GM19438 (cell line): ENCODE measurements around the gene CBLB.
A peak's percentile ranks its signal among the peaks of the same experiment; 100 is the strongest.

ENCODE experiments used
- ATAC-seq: cut with Tn5 transposase; IDR thresholded peaks from one replicate; pipeline ENCODE4 v1.9.1; 2021; ENCODE audit warnings: low read depth; ENCODE audit not compliant: unreplicated experiment

The CBLB gene

GRCh38 chr3:105847865-105848264 lies 20.9 kb downstream of the CBLB start:
- no peak for ATAC-seq

GRCh38 chr3:105847452-105847851 lies 21.4 kb downstream of the CBLB start:
- ATAC-seq = no peak

GRCh38 chr3:105846809-105847208 lies 22.0 kb downstream of the CBLB start:
- no peak for ATAC-seq

GRCh38 chr3:105845488-105845887 lies 23.3 kb downstream of the CBLB start:
- ATAC-seq = no peak

GRCh38 chr3:105844704-105845103 lies 24.1 kb downstream of the CBLB start:
- no peak for ATAC-seq

GRCh38 chr3:105843994-105844393 lies 24.8 kb downstream of the CBLB start:
- ATAC-seq = no peak

GRCh38 chr3:105842943-105843342 lies 25.9 kb downstream of the CBLB start:
- ATAC-seq = no peak

- ATAC-seq = no peak
Observed at GRCh38 chr3:105842449-105842848, 26.4 kb downstream of the CBLB start.

- no peak for ATAC-seq
Observed at GRCh38 chr3:105837947-105838346, 30.9 kb downstream of the CBLB start.

- ATAC-seq = peak; percentile 99
Observed at GRCh38 chr3:105837143-105837740, 31.6 kb downstream of the CBLB start.

GRCh38 chr3:105836533-105836932 lies 32.3 kb downstream of the CBLB start:
- peak; percentile 44 for ATAC-seq

- no peak for ATAC-seq
Observed at GRCh38 chr3:105835606-105836005, 33.2 kb downstream of the CBLB start.

- ATAC-seq = no peak
Observed at GRCh38 chr3:105834768-105835167, 34.0 kb downstream of the CBLB start.

- ATAC-seq = no peak
Observed at GRCh38 chr3:105832644-105833043, 36.2 kb downstream of the CBLB start.

GRCh38 chr3:105830836-105831235 lies 38.0 kb downstream of the CBLB start:
- no peak for ATAC-seq

- ATAC-seq = no peak
Observed at GRCh38 chr3:105829871-105830622, 38.8 kb downstream of the CBLB start.

- ATAC-seq = no peak
Observed at GRCh38 chr3:105829229-105829628, 39.6 kb downstream of the CBLB start.

GRCh38 chr3:105828703-105829102 lies 40.1 kb downstream of the CBLB start:
- no peak for ATAC-seq

- no peak for ATAC-seq
Observed at GRCh38 chr3:105827959-105828358, 40.9 kb downstream of the CBLB start.

- peak; percentile 39 for ATAC-seq
Observed at GRCh38 chr3:105826778-105827634, 41.8 kb downstream of the CBLB start.

GRCh38 chr3:105824129-105824528 lies 44.7 kb downstream of the CBLB start:
- ATAC-seq = no peak
